Chondrocyte (in vitro differentiated cells): ENCODE data around the gene CFAP20DC. TPM values are rescaled to one million over a fixed set of nuclear protein-coding genes. Genes with fewer than 3 reads are reported as not detected.

ENCODE experiments used
- DNase-seq: peaks from one replicate; pipeline ENCODE4 v3.0.0; 2021; ENCODE audit warnings: mixed read lengths, low spot score
- H3K27ac Mint-ChIP-seq: one replicate; pipeline ENCODE4 v1.8.0; 2021; ENCODE audit warnings: mild to moderate bottlenecking, moderate library complexity, mixed read lengths; ENCODE audit not compliant: unreplicated experiment
- H3K27me3 Mint-ChIP-seq: 2 replicates; pipeline ENCODE4 v1.8.0; 2021; ENCODE audit warnings: low read depth, mixed read lengths
- H3K36me3 Mint-ChIP-seq: 2 replicates; pipeline ENCODE4 v1.8.0; 2021; ENCODE audit warnings: low read depth, mixed read lengths
- H3K4me1 Mint-ChIP-seq: 2 replicates; pipeline ENCODE4 v1.8.0; 2021; ENCODE audit warnings: low read depth, mild to moderate bottlenecking, mixed read lengths
- H3K4me3 Mint-ChIP-seq: one replicate; pipeline ENCODE4 v1.8.0; 2021; ENCODE audit warnings: mild to moderate bottlenecking, moderate library complexity, mixed read lengths; ENCODE audit not compliant: unreplicated experiment
- H3K9me3 Mint-ChIP-seq: 2 replicates; pipeline ENCODE4 v1.8.0; 2021; ENCODE audit warnings: low read depth, mixed read lengths
- CTCF ChIP-seq: fragments of 200-600 bp; sonication (generic); IDR thresholded peaks from 2 replicates; pipeline ENCODE4 v1.5.0; 2021; ENCODE audit warnings: antibody characterized with exemption, mild to moderate bottlenecking, moderate library complexity
- total RNA-seq: library from RNA; stranded (reverse); gene quantifications from 3 replicates; pipeline ENCODE4 v1.2.1, GENCODE V29; 2021

The CFAP20DC gene
- total RNA-seq, 1 donor from 2014 or later: 3.1 TPM

GRCh38 chr3:58749948-58750347, 299.9 kb downstream of the CFAP20DC start:
- no peak for DNase-seq
- Mint-ChIP-seq H3K4me3 (no peak overlapping the region), H3K4me1 (no peaks in the 10 kb centered on the region), H3K27ac (no peak overlapping the region), H3K27me3 (no peaks in the 10 kb centered on the region), H3K9me3 (no peaks in the 10 kb centered on the region), H3K36me3 (no peaks in the 10 kb centered on the region)
- TF ChIP-seq CTCF: no peak

DNA sequence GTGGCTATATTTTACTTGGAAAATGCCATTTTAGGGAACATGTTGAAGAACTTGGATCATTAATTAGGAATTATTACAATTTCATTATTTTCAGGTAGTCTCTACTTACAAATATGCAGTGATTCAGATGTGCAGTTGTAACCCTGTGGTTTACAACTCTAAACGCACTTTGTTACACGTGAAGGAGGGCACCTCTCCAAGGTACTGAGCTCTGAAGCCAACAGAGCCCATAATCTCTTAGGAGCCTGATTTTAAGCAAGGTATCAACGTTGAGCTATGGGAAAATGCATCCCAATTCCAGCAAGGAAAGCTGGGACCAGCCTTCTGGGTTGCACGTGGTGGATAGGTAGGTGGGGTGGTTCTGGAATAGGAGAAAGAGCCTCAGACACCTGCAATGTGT, 301.8 kb downstream of the CFAP20DC start:
- DNase-seq: no peak
- no peaks in the 10 kb centered on the region for H3K36me3 Mint-ChIP-seq
- TF ChIP-seq CTCF: no peak
- H3K4me3 Mint-ChIP-seq: no peak overlapping the region
- no peaks in the 10 kb centered on the region for H3K4me1 Mint-ChIP-seq
- no peaks in the 10 kb centered on the region for H3K27me3 Mint-ChIP-seq
- H3K9me3 Mint-ChIP-seq: no peaks in the 10 kb centered on the region
- no peak overlapping the region for H3K27ac Mint-ChIP-seq

DNA sequence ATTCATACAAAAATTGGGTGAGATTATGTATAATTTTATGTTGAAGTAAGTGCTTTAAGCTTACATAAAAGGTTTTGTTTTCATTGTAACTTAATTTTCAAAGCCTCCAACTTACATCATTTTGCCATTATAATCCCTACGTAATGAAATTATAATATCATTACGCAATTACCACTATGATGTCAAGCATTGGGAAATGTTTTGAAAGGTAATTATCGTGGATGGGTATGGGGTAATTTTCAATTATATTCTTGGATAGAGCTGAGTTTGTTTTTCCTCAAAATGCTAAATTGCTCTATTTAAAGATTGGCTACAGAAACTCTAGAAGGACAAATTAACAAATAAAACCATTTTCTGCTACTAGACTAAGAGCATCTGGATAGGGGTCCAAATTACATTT, 303.1 kb downstream of the CFAP20DC start:
- Mint-ChIP-seq H3K27me3 (no peaks in the 10 kb centered on the region), H3K4me1 (no peaks in the 10 kb centered on the region), H3K27ac (no peak overlapping the region), H3K36me3 (no peaks in the 10 kb centered on the region), H3K9me3 (no peaks in the 10 kb centered on the region), H3K4me3 (no peak overlapping the region)
- TF ChIP-seq CTCF: no peak
- DNase-seq: no peak

DNA sequence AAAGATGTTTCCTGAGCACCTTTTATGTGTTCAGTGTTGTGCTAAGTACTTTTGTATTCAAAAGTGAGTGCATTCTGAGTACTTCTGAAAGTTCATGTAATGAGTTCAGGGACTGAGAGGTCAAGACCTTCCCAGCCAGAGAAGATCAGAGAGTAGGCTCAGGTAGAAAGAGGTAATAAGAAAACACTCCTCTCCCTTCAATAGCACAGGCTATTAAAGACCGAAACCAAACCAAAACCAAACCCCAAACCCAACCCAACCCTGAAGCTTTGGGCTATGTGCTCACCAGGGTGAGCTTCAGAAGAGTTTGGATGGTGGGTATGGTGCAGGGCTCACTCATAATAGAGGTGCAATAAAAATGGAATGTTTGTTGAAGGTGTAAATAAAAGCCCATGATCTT, 306.5 kb downstream of the CFAP20DC start:
- H3K27me3 Mint-ChIP-seq: no peaks in the 10 kb centered on the region
- no peaks in the 10 kb centered on the region for H3K36me3 Mint-ChIP-seq
- H3K9me3 Mint-ChIP-seq: peaks cover 2% of the 10 kb centered on the region
- no peak overlapping the region for H3K27ac Mint-ChIP-seq
- TF ChIP-seq CTCF: no peak
- no peak overlapping the region for H3K4me3 Mint-ChIP-seq
- no peak for DNase-seq
- H3K4me1 Mint-ChIP-seq: no peaks in the 10 kb centered on the region

GRCh38 chr3:58742239-58742638, 307.6 kb downstream of the CFAP20DC start:
- Mint-ChIP-seq H3K4me1 (no peaks in the 10 kb centered on the region), H3K27ac (no peak overlapping the region), H3K36me3 (no peaks in the 10 kb centered on the region), H3K4me3 (no peak overlapping the region), H3K9me3 (peaks cover 2% of the 10 kb centered on the region), H3K27me3 (no peaks in the 10 kb centered on the region)
- TF ChIP-seq CTCF: no peak
- no peak for DNase-seq
